GM19468 (cell line): ENCODE results near the gene CENPX.
"Not testable (repeated sequence)": the region's sequence is repeated elsewhere in the genome, so short reads cannot be mapped to it uniquely, and the experiment has no call there.

Experiments
- ATAC-seq: cut with Tn5 transposase; IDR thresholded peaks from one replicate; pipeline ENCODE4 v1.9.1; 2021; ENCODE audit warnings: mild to moderate bottlenecking, moderate library complexity, moderate number of reproducible peaks; ENCODE audit not compliant: unreplicated experiment; ENCODE audit errors: extremely low read depth

Gene CENPX

DNA sequence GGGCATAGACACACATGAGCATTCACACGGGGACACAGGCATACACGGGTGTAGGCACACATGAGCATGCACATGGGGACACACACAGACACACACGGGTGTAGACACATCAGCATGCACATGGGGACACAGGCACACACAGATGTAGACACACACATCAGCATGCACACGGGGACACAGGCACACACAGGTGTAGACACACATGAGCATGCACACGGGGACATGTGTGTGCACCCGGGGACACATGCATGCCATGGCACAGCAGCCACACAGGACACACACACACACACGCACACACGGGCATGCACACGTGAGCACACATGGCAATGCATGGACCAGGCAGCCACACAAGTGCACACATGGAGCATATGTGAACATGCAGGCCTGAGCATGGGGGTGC is 20.0 kb upstream of the CENPX start:
- no peak for ATAC-seq

DNA sequence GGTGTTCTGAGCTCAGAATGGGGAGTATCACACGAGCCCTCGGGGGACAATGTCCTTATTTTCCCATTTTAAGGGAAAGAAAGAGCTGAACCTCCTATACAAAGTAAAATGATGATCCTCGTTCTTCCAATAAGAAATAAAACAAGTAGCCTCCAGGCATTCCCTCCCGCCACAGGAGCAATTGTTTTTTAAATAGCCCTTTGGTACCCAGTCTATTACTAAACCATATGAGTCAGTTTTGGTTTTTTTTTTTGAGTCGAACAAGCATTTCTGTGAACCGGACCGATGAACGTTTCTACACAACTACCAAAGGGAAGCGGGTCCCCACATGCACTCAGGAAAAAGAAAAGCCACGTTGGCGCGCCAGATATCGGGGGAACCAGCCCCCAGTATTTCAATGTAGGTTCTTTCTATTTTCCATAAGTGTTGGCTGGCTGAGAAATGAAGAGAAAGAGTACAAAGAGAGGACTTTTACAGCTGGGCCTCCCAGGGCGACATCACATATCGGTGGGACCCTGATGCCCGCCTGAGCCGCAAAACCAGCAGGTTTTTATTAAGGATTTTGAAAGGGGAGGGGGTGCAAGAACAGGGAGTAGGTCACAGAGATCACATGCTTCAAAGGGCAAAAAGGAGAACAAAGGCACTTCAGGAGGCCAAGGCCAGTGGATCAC is 18.6 kb upstream of the CENPX start:
- no peak for ATAC-seq

DNA sequence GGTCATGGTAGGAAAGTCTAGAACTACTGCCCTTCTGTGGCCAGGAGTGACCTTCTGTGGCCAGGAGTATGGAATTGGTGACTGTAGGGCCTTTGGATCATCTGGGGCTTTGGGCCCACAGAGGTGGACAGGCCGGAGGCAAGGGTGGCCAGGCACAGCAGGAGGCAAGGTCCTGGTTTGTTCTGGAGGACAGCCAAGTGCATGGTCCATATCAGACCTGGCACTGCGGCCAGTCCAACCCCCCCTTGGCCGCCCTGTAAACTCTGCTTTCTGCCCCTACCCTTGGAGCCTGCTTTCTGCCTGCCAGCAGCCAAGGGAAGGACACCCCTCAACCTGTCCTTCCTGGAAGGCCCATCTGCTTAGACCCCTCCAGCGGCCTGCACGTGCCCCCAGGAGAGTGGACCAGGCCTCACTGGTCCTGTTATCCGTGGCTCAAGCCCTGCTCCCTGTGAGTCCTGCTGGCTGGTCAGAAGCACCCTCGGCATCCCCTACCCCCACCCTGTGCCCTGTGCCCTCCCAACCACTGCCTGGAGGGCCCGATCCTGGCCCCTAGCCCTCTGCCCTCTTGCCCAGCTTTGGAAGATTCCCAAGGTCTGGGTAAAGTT is 17.1 kb upstream of the CENPX start:
- no peak for ATAC-seq

DNA sequence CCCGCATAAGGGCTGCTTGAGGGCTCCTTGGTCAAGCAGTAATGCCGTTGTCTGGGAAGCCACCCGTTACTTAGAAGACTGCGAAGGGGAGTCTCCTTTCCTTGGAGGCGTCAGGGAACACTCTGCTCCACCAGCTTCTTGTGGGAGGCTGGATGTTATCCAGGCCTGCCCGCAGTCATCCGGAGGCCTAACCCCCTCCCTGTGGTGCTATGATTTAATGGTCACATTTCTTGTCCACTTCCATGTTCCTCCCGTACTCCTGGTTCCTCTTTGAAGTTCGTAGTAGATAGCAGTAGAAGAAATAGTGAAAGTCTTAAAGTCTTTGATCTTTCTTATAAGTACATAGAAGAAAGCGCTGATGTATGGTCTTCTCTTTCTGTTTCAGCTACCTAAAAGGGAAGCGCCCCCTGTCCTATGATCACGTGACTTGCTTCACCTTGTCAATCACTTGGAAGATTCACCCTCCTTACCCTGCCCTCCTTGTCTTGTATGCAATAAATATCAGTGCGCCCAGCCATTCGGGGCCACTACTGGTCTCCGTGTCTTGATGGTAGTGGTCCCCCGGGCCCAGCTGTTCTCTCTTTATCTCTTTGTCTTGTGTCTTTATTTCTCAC is 16.2 kb upstream of the CENPX start:
- ATAC-seq: not testable (repeated sequence)

DNA sequence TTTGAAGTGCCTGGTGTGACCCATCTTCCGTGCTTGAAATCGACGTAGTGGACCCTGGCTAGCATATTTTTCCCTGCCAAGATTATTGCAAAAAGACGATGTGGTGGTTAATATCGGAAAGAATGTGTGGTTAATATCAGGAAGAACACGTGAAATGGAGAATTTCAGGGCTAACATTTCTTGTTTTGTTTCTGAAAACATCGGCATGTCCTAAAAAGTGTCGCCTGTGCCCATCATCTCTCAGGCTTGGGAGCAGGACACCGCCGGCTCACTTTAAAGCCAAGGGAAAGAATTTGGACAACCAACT is 15.2 kb upstream of the CENPX start:
- no peak for ATAC-seq

DNA sequence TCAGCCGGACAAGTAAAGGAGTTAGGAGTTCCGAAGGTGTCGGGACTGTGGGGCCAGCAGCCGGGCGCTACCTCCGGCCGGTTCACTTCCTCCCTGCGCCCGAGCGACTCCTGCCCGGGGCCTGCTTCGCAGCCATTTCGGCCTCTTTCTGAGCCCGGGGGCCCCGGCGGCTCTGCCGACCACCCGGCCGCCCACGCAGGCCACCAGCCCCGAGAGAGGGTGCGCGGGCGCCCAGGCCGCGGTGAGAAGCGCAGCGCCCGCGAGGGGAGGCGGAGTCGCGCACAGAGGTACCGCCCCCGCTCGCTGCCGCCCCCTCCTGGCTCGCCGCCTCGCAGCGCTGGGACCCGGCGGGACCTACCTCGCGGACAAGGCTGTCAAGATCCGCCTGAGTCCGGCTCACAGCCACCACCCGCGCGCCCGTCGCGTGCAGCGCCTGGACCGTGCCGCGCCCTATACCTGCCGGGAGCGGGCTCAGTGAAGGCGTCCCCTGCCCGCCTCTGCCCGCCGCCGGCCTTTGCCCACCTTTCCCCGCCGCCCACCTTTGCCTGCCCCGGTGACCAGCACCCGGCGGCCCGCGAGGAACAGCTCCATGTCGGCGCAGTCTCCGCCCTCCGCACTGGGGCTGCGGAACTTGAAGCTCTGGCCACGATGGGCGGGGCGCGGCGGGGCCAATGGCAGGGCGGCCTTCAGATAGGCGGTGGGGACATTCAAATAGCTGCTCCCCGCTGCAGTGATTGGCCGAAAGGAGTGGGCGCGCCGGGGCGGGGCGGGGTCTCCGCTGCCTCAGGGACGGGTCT is 14.6 kb upstream of the CENPX start, which contains the start of gene DCXR:
Gene DCXR (minus strand): TSS at position 606 of the 797 bp plus-strand sequence. CDS start 15 bp downstream, at position 591.
- peak; percentile 43 for ATAC-seq

DNA sequence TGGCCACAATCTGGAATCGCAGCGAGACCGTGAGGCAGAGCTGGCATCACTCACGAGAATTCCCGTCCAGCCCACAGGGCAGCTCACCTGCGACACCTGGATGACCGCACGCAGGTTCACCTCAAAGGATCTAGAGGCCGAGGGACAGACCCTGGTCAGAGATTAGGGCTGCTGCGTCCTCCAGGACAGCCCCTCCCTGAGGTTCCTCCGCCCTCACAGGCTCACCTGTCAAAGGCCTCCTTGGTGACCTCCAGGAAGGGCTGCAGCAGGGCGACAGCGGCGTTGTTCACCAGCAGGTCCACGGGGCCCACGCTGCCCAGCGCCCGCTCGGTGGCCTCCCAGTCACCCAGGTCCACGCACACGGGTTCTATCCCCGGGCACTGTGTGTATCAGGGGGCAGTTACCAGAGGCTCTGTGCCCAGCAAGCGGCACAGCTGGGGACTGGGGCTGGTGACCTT is 14.0 kb upstream of the CENPX start:
- ATAC-seq: no peak

DNA sequence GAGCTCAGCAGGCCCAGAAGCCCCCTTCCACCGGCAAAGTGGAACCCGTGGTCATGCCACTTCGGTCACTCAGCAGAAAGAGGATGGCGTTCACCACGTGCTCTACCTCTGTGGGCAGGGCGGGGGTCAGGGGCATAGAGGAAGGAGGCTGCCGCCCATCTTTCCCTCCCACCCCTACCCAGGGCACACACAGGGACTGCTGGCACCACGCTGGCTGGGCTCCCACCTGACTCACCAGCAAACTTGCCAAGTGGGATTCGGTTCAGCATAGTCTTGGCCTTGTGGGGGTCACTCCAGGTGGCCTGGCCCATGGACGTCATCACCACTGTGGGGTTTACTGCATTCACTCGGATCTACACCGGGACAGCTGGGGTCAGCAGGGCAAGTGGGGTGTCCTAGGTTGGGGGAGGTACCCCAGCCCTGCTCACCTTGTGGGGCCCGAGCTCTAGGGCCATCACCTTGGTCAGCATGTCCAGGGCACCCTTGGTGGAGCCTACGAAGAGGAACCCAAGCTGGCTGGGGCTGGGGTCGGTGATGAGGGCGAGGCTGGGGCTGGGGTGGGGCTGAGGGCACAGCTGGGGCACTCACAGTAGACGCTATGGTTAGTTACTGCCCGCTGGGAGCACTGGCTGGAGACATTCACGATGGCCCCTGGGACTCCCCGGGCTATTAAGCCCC is 13.4 kb upstream of the CENPX start:
- no peak for ATAC-seq

DNA sequence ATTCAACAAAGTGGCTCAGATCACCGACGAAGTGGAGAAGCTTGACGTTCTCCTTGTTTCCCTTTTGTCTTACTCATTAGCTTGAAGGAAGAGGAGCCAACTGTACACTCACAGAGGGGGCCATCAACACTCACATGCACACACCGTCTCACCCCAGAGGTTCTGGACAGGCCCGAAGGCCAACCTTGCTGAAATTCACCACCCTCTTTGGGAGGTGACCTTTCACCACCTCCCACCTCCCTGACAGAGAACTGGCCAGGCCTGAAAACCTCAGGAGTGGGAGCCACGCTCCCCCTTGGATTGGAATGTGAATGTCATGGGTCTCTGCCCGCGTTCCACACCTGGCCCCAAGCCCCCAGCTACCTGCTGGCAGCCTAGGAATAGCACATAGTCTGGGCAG is 12.8 kb upstream of the CENPX start:
- no peak for ATAC-seq

DNA sequence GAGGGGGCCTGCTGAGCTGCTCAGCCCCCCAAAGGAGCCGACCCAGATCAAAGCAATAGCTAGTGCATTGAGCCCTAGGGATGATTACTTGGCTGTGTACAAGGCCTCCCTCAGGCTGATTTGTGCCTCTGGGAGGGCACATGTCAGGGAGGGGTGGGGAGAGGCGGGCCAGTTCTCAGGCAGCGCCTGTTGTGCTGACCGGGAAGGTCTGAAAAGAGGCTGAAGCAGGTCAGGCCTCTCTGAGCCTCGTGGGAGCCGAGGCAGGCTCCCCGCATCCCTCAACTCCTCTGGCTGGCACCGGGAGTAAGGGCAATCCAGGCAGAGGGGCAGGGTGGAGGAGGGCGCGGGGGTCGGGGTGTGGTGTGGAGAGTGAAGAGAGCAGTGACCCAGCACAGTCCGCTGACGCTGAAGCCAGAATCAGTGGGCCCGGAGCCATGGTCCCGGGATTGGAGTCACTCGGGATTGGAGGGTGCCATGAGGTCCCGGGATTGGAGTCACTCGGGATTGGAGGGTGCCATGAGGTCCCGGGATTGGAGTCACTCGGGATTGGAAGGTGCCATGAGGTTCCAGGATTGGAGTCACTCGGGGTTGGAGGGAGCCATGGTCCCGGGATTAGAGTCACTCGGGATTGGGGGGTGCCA is 11.8 kb upstream of the CENPX start:
- no peak for ATAC-seq

DNA sequence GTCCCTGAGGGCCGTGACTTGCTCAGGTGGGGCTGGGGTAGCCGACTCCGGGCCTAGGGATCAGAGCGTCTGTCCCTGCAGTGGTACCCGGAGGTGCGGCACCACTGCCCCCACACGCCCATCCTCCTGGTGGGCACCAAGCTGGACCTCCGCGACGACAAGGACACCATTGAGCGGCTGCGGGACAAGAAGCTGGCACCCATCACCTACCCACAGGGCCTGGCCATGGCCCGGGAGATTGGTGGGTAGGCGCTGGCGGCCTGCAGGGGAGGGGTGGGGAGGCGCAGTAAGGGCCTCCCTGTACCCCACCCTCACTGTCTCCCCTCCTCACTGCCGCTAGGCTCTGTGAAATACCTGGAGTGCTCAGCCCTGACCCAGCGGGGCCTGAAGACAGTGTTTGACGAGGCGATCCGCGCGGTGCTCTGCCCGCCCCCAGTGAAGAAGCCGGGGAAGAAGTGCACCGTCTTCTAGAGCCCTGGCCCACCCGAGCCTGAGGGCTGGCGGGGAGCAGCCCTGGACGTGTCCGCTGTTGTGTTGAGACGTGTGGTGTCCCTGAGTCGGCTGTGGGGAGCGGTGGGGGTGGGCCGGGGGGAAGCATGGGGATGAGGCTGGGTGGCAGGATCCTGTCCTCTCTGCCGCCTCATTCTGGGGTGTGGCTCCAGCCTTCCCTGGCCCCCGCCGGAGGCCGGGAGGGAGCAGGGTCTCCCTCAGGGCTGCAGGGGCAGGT is 10.8 kb upstream of the CENPX start:
- ATAC-seq: no peak

DNA sequence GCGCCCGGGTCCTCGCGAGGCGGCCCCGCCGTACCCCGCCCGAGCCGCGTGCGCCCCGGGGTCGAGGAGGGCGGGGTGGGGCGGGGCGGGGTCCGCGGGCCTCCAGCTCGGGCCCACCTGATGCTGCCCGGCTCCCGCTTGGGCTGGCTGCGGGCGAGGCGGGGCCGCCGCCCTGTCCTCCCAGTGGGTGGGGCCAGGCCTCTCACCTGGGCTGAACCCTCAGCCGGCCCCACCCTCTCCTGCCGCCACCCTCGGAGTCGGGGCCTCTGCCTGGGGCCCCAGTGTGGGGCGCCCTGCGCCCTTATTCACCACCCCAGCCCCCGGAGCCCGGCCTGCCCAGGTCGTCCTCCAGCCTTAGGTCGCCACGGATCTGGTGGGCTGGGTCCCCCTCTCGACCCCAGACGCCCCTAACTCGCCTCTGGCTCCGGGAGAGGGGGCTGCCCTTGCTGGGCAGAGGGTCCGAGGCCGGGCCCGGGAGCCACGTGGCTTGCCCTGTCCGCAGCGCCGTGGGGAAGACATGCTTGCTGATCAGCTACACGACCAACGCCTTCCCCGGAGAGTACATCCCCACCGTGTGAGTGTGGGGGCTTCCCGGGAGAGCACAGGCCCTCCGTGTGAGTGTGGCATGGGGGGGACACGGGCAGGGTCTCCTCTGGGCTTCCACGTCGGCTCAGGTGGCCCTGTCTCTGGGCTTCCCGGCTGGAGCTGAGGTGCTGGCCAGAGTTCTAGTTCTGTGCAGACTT is 9.4 kb upstream of the CENPX start:
- no peak for ATAC-seq

DNA sequence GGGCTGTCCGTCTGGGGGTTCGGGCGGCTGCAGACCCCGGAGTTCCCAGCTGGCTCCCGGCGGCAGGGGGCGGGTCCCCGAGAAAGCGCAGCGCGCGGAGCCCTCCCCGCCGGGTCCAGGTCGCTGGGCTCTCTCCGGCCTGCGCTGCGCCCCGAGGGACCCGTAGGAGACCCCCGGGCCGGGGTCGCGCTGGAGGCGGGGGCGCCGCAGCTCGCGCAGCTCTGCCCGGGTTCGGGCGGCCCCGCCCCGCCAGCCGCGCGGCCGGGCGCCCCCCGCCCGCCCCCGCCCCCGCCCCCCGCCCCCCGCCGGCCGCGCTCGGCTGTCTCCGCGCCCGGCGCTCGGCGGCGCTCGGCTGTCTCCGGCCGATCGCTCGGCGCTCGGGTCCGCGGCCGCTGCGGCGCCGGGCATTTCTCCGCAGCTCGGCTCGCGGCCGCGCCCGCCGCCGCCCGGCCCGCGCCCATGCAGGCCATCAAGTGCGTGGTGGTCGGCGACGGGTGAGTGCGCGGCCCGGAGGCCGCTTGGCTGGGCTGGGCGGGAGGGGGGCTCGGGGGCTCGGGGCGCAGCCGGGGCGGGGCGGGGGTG is 8.7 kb upstream of the CENPX start, which contains the start of gene RAC3:
Gene RAC3 (plus strand): TSS at position 376 of the 582 bp plus-strand sequence. CDS start 84 bp downstream, at position 460.
- no peak for ATAC-seq

DNA sequence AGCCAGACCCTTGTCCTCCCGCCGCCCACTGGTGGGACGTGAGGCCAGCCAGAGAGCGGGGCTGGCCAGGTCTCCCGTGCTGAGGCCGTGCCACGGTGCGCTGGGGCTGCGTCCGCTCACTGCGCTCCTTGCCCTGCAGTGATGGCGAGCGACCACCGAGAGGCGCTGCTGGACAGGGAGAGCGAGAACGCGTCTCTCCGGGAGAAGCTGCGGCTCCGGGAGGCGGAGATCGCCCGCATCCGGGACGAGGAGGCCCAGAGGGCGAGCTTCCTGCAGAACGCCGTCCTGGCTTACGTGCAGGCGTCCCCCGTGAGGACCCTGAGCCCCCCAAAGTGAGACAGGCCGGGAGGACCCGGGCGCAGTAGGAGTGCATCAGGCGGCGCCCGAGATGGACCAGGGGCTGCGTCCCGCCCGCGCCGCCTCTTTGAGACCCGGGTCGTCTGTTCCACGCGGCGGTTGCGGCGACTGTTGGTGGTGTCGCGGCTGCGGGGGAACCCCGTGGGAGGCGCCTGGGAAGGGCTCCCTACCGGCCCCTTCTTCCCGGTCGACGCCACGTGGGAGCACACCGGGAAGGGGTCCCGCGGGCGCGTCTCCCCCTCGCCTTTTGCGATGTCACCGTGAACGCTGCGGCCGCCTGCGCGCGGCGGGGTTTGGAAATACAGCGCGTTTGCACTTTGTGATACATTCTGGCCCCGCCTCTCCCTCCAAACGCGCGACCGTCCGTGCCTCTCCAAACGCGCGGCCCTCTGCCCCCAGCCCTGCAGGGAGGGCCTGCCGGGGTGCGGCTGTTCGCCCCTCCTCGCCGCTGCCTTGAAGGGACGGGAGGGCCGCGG is 8.0 kb upstream of the CENPX start:
- no peak for ATAC-seq

DNA sequence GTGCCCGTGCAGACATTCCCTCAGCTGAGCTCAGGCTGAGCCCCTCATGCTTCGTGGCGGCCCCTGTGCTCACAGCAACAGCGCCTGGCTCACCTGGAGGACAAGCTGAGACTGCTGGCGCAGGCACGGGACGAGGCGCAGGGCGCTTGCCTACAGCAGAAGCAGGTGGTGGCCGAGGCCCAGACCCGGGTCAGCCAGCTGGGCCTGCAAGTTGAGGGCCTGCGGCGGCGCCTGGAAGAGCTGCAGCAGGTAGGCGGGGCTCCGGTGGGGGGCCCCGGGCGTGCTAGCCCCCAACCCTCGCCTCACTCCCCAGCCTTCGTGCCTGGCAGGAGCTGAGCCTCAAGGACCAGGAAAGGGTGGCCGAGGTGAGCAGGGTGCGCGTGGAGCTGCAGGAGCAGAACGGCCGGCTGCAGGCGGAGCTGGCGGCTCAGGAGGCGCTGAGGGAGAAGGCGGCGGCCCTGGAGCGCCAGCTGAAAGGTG is 7.4 kb upstream of the CENPX start:
- no peak for ATAC-seq

DNA sequence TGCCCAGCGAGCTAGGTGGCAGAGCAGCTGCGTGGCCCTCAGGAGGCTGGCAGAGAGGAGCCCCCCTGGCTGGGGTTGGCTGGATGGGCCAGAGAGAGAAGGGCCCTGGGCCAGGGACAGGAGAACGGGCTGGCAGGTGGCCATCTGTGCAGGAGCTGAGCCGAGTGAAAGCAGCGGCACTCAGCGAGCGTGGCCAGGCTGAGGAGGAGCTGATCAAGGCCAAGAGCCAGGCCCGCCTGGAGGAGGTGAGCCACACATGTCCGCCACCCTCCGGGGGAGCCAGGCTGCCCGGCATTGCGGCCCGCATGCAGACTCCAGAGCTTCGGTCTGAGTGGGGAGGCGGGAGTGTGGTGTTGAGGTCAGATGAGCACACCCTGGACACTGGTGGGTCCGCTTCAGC is 6.7 kb upstream of the CENPX start:
- ATAC-seq: no peak

DNA sequence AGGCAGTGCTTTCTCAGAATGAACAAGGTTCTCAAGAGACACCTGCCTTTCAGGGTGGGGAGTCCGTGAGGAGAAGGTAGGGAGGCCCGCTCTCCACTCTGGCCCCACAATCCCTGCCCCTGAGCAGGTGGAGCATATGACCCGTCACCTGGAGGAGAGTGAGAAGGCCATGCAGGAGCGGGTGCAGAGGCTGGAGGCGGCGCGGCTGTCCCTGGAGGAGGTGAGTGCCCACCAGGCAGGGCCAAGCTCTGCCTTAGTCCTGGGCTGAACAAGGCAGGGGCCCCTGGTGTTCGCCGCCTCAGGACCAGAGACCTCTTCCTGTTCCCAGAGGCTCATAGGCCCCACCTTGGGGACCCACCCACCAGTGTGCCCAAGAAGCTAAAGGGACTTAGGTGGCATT is 6.3 kb upstream of the CENPX start:
- no peak for ATAC-seq
